OCI-LY3 (cell line): ENCODE results near the gene DNAH11.

Source experiments
- EZH2phosphoT487 ChIP-seq: fragments of 200-600 bp; shearing (Covaris generic); IDR thresholded peaks from 2 replicates; pipeline ENCODE4 v1.6.1; 2018; ENCODE audit warnings: antibody characterized with exemption, mixed run types, low read depth
- TF ChIP-seq, protein P1 (sequence below): fragments of 200-600, 300-600 bp; sonication (generic); IDR thresholded peaks from 2 replicates; pipeline ENCODE4 v1.5.1; 2014; ENCODE audit warnings: antibody characterized with exemption, low read length, low read depth

DNA sequence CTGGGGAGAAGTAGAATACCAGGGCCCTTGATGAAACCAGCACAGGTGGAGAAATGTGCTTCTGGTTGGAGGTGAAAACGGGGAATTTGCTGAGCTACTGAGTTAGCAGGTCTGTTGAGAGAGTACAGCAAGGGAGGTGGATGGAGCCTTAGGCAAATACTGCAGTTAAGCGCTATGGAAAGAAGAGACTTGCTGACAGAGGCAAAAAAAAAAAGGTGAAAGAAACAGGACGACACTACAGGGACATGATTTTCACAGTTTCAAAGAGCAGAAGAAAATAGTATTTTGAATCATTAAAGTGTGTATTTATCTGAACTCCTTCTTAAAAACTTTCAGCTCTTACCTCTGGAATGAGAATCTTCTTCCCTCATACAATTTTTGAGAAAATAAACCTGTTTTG, 159.5 kb downstream of the DNAH11 start:
- TF ChIP-seq, protein P1, sequence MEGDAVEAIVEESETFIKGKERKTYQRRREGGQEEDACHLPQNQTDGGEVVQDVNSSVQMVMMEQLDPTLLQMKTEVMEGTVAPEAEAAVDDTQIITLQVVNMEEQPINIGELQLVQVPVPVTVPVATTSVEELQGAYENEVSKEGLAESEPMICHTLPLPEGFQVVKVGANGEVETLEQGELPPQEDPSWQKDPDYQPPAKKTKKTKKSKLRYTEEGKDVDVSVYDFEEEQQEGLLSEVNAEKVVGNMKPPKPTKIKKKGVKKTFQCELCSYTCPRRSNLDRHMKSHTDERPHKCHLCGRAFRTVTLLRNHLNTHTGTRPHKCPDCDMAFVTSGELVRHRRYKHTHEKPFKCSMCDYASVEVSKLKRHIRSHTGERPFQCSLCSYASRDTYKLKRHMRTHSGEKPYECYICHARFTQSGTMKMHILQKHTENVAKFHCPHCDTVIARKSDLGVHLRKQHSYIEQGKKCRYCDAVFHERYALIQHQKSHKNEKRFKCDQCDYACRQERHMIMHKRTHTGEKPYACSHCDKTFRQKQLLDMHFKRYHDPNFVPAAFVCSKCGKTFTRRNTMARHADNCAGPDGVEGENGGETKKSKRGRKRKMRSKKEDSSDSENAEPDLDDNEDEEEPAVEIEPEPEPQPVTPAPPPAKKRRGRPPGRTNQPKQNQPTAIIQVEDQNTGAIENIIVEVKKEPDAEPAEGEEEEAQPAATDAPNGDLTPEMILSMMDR = no peak
- TF ChIP-seq EZH2phosphoT487 = no peak
